NB4 (cell line): ENCODE data around the gene LEFTY1.

Experiments
- POLR2A ChIP-seq: IDR thresholded peaks from 2 replicates; pipeline ENCODE4 v1.6.1; 2011; ENCODE audit warnings: mild to moderate bottlenecking; ENCODE audit not compliant: insufficient read length; ENCODE audit errors: extremely low read depth
- TF ChIP-seq, protein P1 (sequence below): IDR thresholded peaks from one replicate; pipeline ENCODE4 v1.5.1; 2012; ENCODE audit warnings: low read depth, low read length
- TF ChIP-seq, protein P2 (sequence below): IDR thresholded peaks from 2 replicates; pipeline ENCODE4 v1.6.1; 2011; ENCODE audit warnings: low read depth, low read length

DNA sequence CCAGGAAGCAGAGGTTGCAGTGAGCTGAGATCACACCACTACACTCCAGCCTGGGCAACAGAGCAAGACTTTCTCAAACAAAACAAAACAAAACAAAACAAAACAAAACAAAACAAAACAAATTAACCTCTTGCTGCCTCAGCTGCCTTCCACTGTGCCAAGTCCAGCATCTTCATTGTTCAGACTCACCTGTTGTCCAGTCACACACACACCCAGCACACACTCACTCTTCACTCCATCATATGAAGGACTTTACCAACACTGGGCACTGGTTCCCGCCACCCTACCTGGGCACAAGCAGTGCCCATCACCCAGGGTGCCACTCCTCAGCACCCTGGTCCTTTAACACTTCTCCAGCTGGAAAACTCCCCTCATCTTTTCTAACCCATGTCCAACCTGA, 20.5 kb upstream of the LEFTY1 start:
- TF ChIP-seq, protein P1, sequence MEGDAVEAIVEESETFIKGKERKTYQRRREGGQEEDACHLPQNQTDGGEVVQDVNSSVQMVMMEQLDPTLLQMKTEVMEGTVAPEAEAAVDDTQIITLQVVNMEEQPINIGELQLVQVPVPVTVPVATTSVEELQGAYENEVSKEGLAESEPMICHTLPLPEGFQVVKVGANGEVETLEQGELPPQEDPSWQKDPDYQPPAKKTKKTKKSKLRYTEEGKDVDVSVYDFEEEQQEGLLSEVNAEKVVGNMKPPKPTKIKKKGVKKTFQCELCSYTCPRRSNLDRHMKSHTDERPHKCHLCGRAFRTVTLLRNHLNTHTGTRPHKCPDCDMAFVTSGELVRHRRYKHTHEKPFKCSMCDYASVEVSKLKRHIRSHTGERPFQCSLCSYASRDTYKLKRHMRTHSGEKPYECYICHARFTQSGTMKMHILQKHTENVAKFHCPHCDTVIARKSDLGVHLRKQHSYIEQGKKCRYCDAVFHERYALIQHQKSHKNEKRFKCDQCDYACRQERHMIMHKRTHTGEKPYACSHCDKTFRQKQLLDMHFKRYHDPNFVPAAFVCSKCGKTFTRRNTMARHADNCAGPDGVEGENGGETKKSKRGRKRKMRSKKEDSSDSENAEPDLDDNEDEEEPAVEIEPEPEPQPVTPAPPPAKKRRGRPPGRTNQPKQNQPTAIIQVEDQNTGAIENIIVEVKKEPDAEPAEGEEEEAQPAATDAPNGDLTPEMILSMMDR, result no peak
- no peak for TF ChIP-seq POLR2A
- TF ChIP-seq, protein P2, sequence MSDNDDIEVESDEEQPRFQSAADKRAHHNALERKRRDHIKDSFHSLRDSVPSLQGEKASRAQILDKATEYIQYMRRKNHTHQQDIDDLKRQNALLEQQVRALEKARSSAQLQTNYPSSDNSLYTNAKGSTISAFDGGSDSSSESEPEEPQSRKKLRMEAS, result no peak
